HPDE6-E6E7 (cell line): ENCODE results near the gene SPATA4.

ENCODE experiments used
- DNase-seq: peaks from one replicate; pipeline ENCODE4 v3.0.0; 2011; ENCODE audit warnings: missing footprints; ENCODE audit errors: extremely low spot score

SPATA4 gene

GRCh38 chr4:176189891-176190795 is 5.2 kb downstream of the SPATA4 start:
- no peak for DNase-seq

- no peak for DNase-seq
These were observed 6.7 kb downstream of the SPATA4 start for GRCh38 chr4:176188654-176189053.

GRCh38 chr4:176187624-176188023 is 7.8 kb downstream of the SPATA4 start:
- peak; percentile 33 for DNase-seq

GRCh38 chr4:176186671-176187395 is 8.6 kb downstream of the SPATA4 start:
- DNase-seq = no peak

GRCh38 chr4:176186067-176186466 is 9.3 kb downstream of the SPATA4 start:
- no peak for DNase-seq

- DNase-seq = peak; percentile 26
These were observed 10.3 kb downstream of the SPATA4 start for GRCh38 chr4:176185051-176185450.

GRCh38 chr4:176163041-176163440 is 32.3 kb downstream of the SPATA4 start:
- DNase-seq = no peak

- no peak for DNase-seq
These were observed 38.7 kb downstream of the SPATA4 start for GRCh38 chr4:176156656-176157055.

GRCh38 chr4:176153124-176153523 is 42.3 kb downstream of the SPATA4 start:
- no peak for DNase-seq

- DNase-seq = no peak
These were observed 44.7 kb downstream of the SPATA4 start for GRCh38 chr4:176150704-176151103.

- DNase-seq = peak; percentile 6
These were observed 45.1 kb downstream of the SPATA4 start for GRCh38 chr4:176150356-176150682.

GRCh38 chr4:176149680-176150355 is 45.6 kb downstream of the SPATA4 start:
- DNase-seq = no peak

GRCh38 chr4:176142253-176142652 is 53.1 kb downstream of the SPATA4 start:
- no peak for DNase-seq

GRCh38 chr4:176139518-176139917 is 55.9 kb downstream of the SPATA4 start:
- no peak for DNase-seq

GRCh38 chr4:176137631-176138030 is 57.8 kb downstream of the SPATA4 start:
- no peak for DNase-seq

GRCh38 chr4:176134670-176135069 is 60.7 kb downstream of the SPATA4 start:
- no peak for DNase-seq
